Urothelium cell line (cell line): ENCODE data around the gene COL4A3.
A peak's percentile ranks its signal among the peaks of the same experiment; 100 is the strongest.

Experiments
- DNase-seq: peaks from one replicate; pipeline ENCODE4 v3.0.0; 2011; ENCODE audit warnings: low spot score, mixed read lengths
- FAIRE-seq: peaks from 2 replicates; lab custom pipeline; 2011; peaks lifted over from hg19 to GRCh38; lab: Jason Lieb, UNC

The COL4A3 gene

GRCh38 chr2:227163998-227164762 lies at the start of gene COL4A3, which contains the start of gene COL4A4:
COL4A3 (plus strand) TSS chr2:227164624; CDS start chr2:227164727, 103 bp downstream.
COL4A4 (minus strand) TSS chr2:227164205; CDS start chr2:227147483, 16,722 bp downstream.
- FAIRE-seq: no peak
- peak; percentile 67 for DNase-seq

GRCh38 chr2:227115761-227116160 lies 48.7 kb upstream of the COL4A3 start:
- DNase-seq: no peak

GRCh38 chr2:227117027-227117426 lies 47.4 kb upstream of the COL4A3 start:
- no peak for DNase-seq
- FAIRE-seq: no peak

More at GRCh38 chr2:227115761-227116160, 48.7 kb upstream of the COL4A3 start:
- peak; percentile 13 for FAIRE-seq

GRCh38 chr2:227117852-227118251 lies 46.6 kb upstream of the COL4A3 start:
- DNase-seq (no peak), FAIRE-seq (no peak)

GRCh38 chr2:227118353-227118752 lies 46.1 kb upstream of the COL4A3 start:
- FAIRE-seq (no peak), DNase-seq (no peak)

GRCh38 chr2:227123697-227124096 lies 40.7 kb upstream of the COL4A3 start:
- DNase-seq (no peak), FAIRE-seq (no peak)

- DNase-seq (no peak), FAIRE-seq (no peak)
Measured at GRCh38 chr2:227124811-227125210, 39.6 kb upstream of the COL4A3 start.

GRCh38 chr2:227125506-227125905 lies 38.9 kb upstream of the COL4A3 start:
- no peak for FAIRE-seq
- DNase-seq: peak; percentile 18

GRCh38 chr2:227127201-227127600 lies 37.2 kb upstream of the COL4A3 start:
- no peak for DNase-seq
- no peak for FAIRE-seq

- DNase-seq (no peak), FAIRE-seq (no peak)
Measured at GRCh38 chr2:227130636-227131035, 33.8 kb upstream of the COL4A3 start.

GRCh38 chr2:227132986-227133385 lies 31.4 kb upstream of the COL4A3 start:
- no peak for FAIRE-seq
- DNase-seq: no peak

GRCh38 chr2:227134591-227134990 lies 29.8 kb upstream of the COL4A3 start:
- no peak for FAIRE-seq

GRCh38 chr2:227141301-227141700 lies 23.1 kb upstream of the COL4A3 start:
- FAIRE-seq: no peak
- no peak for DNase-seq

More at GRCh38 chr2:227134591-227134990, 29.8 kb upstream of the COL4A3 start:
- no peak for DNase-seq

- no peak for FAIRE-seq
- DNase-seq: no peak
Measured at GRCh38 chr2:227143895-227144294, 20.5 kb upstream of the COL4A3 start.

GRCh38 chr2:227146456-227146855 lies 18.0 kb upstream of the COL4A3 start:
- no peak for DNase-seq
- no peak for FAIRE-seq

- DNase-seq (no peak), FAIRE-seq (no peak)
Measured at GRCh38 chr2:227147023-227147422, 17.4 kb upstream of the COL4A3 start.

- FAIRE-seq: no peak
Measured at GRCh38 chr2:227148106-227148505, 16.3 kb upstream of the COL4A3 start.

GRCh38 chr2:227150222-227150936 lies 14.0 kb upstream of the COL4A3 start:
- no peak for FAIRE-seq

More at GRCh38 chr2:227148106-227148505, 16.3 kb upstream of the COL4A3 start:
- no peak for DNase-seq

GRCh38 chr2:227152093-227152766 lies 12.2 kb upstream of the COL4A3 start:
- FAIRE-seq (no peak), DNase-seq (no peak)

More at GRCh38 chr2:227150222-227150936, 14.0 kb upstream of the COL4A3 start:
- no peak for DNase-seq

GRCh38 chr2:227153307-227153706 lies 11.1 kb upstream of the COL4A3 start:
- FAIRE-seq: no peak
- DNase-seq: no peak

- no peak for DNase-seq
- FAIRE-seq: no peak
Measured at GRCh38 chr2:227153758-227154486, 10.5 kb upstream of the COL4A3 start.
